AG09319 (cell line): ENCODE results near the gene MINPP1.

Experiments used
- DNase-seq: peaks from one replicate; pipeline ENCODE4 v3.0.0-alpha.2; 2010; ENCODE audit warnings: low read depth; ENCODE audit errors: extremely low read depth
- CTCF ChIP-seq: IDR thresholded peaks from 2 replicates; pipeline ENCODE4 v1.5.1; 2011; ENCODE audit warnings: low read depth, mild to moderate bottlenecking, inconsistent platforms, low read length, moderate library complexity

Gene MINPP1

GRCh38 chr10:87594181-87594580, 89.5 kb downstream of the MINPP1 start:
- DNase-seq: no peak
- no peak for TF ChIP-seq CTCF

- no peak for TF ChIP-seq CTCF
- DNase-seq: no peak
These were observed 90.2 kb downstream of the MINPP1 start for GRCh38 chr10:87594864-87595263.

- no peak for DNase-seq
- no peak for TF ChIP-seq CTCF
These were observed 91.7 kb downstream of the MINPP1 start for GRCh38 chr10:87596351-87596750.

GRCh38 chr10:87598700-87599099, 94.0 kb downstream of the MINPP1 start:
- DNase-seq: no peak

GRCh38 chr10:87600581-87600980, 95.9 kb downstream of the MINPP1 start:
- no peak for TF ChIP-seq CTCF
- no peak for DNase-seq

More at GRCh38 chr10:87598700-87599099, 94.0 kb downstream of the MINPP1 start:
- no peak for TF ChIP-seq CTCF
